ENCODE measurements around the gene DGCR2.

DGCR2 gene

DNA sequence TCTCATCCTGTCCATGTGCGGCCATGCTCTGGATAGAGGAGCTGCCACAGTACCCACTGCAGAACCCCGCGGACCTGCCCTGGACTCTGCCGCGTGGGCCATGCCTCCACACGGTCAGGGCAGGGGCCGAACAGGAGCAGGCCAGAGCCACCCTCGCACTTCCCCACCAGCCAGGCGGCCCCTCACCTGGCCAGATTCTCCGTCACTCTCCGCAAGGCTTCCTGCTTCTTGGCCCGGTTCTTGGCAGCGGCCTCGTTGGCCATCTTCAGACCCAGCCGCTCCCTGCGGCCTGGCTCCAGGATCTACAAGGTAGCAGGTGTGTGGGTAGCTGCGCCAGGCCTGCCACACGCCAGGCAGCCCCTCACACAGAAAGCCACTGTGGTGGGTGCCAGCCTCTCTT lies 12.7 kb upstream of the DGCR2 start:
- H3K27ac ChIP-seq (ENCODE audit: low read length) = no peak overlapping the region
- no peak for DNase-seq
- H3K4me1 ChIP-seq (ENCODE audit: low read length) = no peaks in the 10 kb centered on the region
- H3K27me3 ChIP-seq (replicated peaks; ENCODE audit: insufficient read depth, low read length) = no peaks in the 10 kb centered on the region
- H3K4me3 ChIP-seq (ENCODE audit: low read length) = no peak overlapping the region
- H2AFZ ChIP-seq (ENCODE audit: low read length) = no peak overlapping the region
- H3K4me2 ChIP-seq (ENCODE audit: low read depth, low read length) = no peak overlapping the region
- no peaks in the 10 kb centered on the region for H3K36me3 ChIP-seq (replicated peaks; ENCODE audit: insufficient read depth, low read length)
- TF ChIP-seq EZH2 (optimal IDR thresholded peaks at IDR 0.05; ENCODE audit: low read depth, low read length) = no peak
- TF ChIP-seq, protein P1, sequence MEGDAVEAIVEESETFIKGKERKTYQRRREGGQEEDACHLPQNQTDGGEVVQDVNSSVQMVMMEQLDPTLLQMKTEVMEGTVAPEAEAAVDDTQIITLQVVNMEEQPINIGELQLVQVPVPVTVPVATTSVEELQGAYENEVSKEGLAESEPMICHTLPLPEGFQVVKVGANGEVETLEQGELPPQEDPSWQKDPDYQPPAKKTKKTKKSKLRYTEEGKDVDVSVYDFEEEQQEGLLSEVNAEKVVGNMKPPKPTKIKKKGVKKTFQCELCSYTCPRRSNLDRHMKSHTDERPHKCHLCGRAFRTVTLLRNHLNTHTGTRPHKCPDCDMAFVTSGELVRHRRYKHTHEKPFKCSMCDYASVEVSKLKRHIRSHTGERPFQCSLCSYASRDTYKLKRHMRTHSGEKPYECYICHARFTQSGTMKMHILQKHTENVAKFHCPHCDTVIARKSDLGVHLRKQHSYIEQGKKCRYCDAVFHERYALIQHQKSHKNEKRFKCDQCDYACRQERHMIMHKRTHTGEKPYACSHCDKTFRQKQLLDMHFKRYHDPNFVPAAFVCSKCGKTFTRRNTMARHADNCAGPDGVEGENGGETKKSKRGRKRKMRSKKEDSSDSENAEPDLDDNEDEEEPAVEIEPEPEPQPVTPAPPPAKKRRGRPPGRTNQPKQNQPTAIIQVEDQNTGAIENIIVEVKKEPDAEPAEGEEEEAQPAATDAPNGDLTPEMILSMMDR (IDR thresholded peaks at IDR 0.05; ENCODE audit: low read length) = no peak
- TF ChIP-seq EZH2phosphoT487 (IDR thresholded peaks at IDR 0.05; ENCODE audit: low read length) = no peak
- H3K9ac ChIP-seq (ENCODE audit: low read length) = no peak overlapping the region
- no peaks in the 10 kb centered on the region for H3F3A ChIP-seq (ENCODE audit: insufficient read depth, low read length)
- H3K9me3 ChIP-seq (replicated peaks; ENCODE audit: insufficient read depth, low read length) = no peaks in the 10 kb centered on the region
- H4K20me1 ChIP-seq (ENCODE audit: insufficient read depth, low read length) = no peaks in the 10 kb centered on the region
- H3K9me2 ChIP-seq (replicated peaks; ENCODE audit: insufficient read depth, low read length) = no peaks in the 10 kb centered on the region
- H3K79me2 ChIP-seq (ENCODE audit: low read length) = no peaks in the 10 kb centered on the region

DNA sequence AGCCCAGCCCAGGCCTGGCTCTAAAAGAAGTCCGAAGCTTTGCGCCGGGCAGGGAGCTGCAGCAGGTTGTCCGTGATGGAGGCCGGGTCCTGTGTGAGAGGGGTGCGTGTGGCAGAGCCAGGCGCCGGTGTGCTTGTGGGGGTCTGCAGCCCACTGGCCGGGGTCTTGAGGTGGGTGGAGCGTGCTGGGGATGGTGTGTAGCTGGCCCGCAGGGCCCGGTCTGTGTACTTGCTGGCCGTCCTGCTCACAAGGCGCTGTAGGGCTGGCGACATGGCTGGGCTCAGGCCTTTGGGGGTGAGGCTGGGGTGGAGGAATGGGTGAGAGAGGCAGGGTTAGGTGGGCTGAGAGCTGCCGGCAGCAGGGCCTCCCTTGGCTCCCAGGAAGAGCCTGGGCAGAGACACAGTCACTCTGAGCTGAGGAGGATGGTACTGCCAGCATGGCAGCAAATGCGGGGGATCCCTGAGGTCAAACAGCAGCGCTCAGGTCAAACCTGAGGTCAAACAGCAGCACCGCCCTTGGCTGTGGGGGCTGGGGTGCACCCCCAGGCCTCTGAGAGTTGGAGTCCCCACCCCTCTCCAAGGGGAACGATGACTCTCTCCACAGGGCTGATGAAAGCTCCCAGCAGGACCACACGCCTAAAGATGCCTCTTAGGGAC lies 12.1 kb upstream of the DGCR2 start:
- H3K27ac ChIP-seq (ENCODE audit: low read length) = no peak overlapping the region
- TF ChIP-seq EZH2 (optimal IDR thresholded peaks at IDR 0.05; ENCODE audit: low read depth, low read length) (no peak), EZH2phosphoT487 (IDR thresholded peaks at IDR 0.05; ENCODE audit: low read length) (no peak)
- TF ChIP-seq, protein P1 (IDR thresholded peaks at IDR 0.05; ENCODE audit: low read length) = no peak

GRCh38 chr22:19133561-19133960 lies 11.3 kb upstream of the DGCR2 start:
- H3K27ac ChIP-seq (ENCODE audit: low read length) = no peak overlapping the region
- no peak overlapping the region for H2AFZ ChIP-seq (ENCODE audit: low read length)
- H3K9ac ChIP-seq (ENCODE audit: low read length) = no peak overlapping the region
- no peak overlapping the region for H3K4me3 ChIP-seq (ENCODE audit: low read length)
- no peaks in the 10 kb centered on the region for H3K79me2 ChIP-seq (ENCODE audit: low read length)
- H3K27me3 ChIP-seq (replicated peaks; ENCODE audit: insufficient read depth, low read length) = no peaks in the 10 kb centered on the region
- H4K20me1 ChIP-seq (ENCODE audit: insufficient read depth, low read length) = no peaks in the 10 kb centered on the region
- H3K36me3 ChIP-seq (replicated peaks; ENCODE audit: insufficient read depth, low read length) = no peaks in the 10 kb centered on the region
- no peak for TF ChIP-seq EZH2phosphoT487 (IDR thresholded peaks at IDR 0.05; ENCODE audit: low read length)
- TF ChIP-seq, protein P1 (IDR thresholded peaks at IDR 0.05; ENCODE audit: low read length) = no peak
- TF ChIP-seq EZH2 (optimal IDR thresholded peaks at IDR 0.05; ENCODE audit: low read depth, low read length) = no peak
- no peaks in the 10 kb centered on the region for H3K9me3 ChIP-seq (replicated peaks; ENCODE audit: insufficient read depth, low read length)
- no peak overlapping the region for H3K4me2 ChIP-seq (ENCODE audit: low read depth, low read length)
- DNase-seq = no peak
- no peaks in the 10 kb centered on the region for H3F3A ChIP-seq (ENCODE audit: insufficient read depth, low read length)
- H3K9me2 ChIP-seq (replicated peaks; ENCODE audit: insufficient read depth, low read length) = no peaks in the 10 kb centered on the region
- H3K4me1 ChIP-seq (ENCODE audit: low read length) = no peaks in the 10 kb centered on the region

More for the DNA sequence above, 12.1 kb upstream of the DGCR2 start:
- no peaks in the 10 kb centered on the region for H3K27me3 ChIP-seq (replicated peaks; ENCODE audit: insufficient read depth, low read length)
- H3F3A ChIP-seq (ENCODE audit: insufficient read depth, low read length) = no peaks in the 10 kb centered on the region
- H4K20me1 ChIP-seq (ENCODE audit: insufficient read depth, low read length) = no peaks in the 10 kb centered on the region
- no peak overlapping the region for H3K9ac ChIP-seq (ENCODE audit: low read length)
- no peaks in the 10 kb centered on the region for H3K79me2 ChIP-seq (ENCODE audit: low read length)
- no peak overlapping the region for H2AFZ ChIP-seq (ENCODE audit: low read length)
- H3K4me1 ChIP-seq (ENCODE audit: low read length) = no peaks in the 10 kb centered on the region
- no peaks in the 10 kb centered on the region for H3K9me3 ChIP-seq (replicated peaks; ENCODE audit: insufficient read depth, low read length)
- no peak for DNase-seq
- H3K4me3 ChIP-seq (ENCODE audit: low read length) = no peak overlapping the region
- no peaks in the 10 kb centered on the region for H3K9me2 ChIP-seq (replicated peaks; ENCODE audit: insufficient read depth, low read length)
- H3K36me3 ChIP-seq (replicated peaks; ENCODE audit: insufficient read depth, low read length) = no peaks in the 10 kb centered on the region
- no peak overlapping the region for H3K4me2 ChIP-seq (ENCODE audit: low read depth, low read length)
